HUES48 (cell line): ENCODE results near the gene EXOSC5.

ENCODE experiments used
- H3K27ac ChIP-seq: one replicate; pipeline ENCODE4 v1.7.0; 2013; ENCODE audit warnings: low read depth, low read length, inconsistent platforms
- H3K27me3 ChIP-seq: 2 replicates; pipeline ENCODE4 v1.6.1; 2013; ENCODE audit warnings: mild to moderate bottlenecking, low read length; ENCODE audit not compliant: control insufficient read depth, insufficient read depth
- H3K36me3 ChIP-seq: 2 replicates; pipeline ENCODE4 v1.6.1; 2013; ENCODE audit warnings: low read length; ENCODE audit not compliant: control insufficient read depth, insufficient read depth
- H3K4me1 ChIP-seq: 2 replicates; pipeline ENCODE4 v1.6.1; 2013; ENCODE audit warnings: mild to moderate bottlenecking, low read length; ENCODE audit not compliant: control insufficient read depth, insufficient read depth
- H3K4me3 ChIP-seq: 2 replicates; pipeline ENCODE4 v1.5.1; 2013; ENCODE audit warnings: mild to moderate bottlenecking, low read depth, low read length
- H3K9ac ChIP-seq: 2 replicates; pipeline ENCODE4 v1.6.1; 2013; ENCODE audit warnings: mild to moderate bottlenecking, low read depth, low read length, moderate library complexity
- H3K9me3 ChIP-seq: 2 replicates; pipeline ENCODE4 v1.6.1; 2013; ENCODE audit warnings: low read length; ENCODE audit not compliant: control insufficient read depth, insufficient read depth

Gene EXOSC5

DNA sequence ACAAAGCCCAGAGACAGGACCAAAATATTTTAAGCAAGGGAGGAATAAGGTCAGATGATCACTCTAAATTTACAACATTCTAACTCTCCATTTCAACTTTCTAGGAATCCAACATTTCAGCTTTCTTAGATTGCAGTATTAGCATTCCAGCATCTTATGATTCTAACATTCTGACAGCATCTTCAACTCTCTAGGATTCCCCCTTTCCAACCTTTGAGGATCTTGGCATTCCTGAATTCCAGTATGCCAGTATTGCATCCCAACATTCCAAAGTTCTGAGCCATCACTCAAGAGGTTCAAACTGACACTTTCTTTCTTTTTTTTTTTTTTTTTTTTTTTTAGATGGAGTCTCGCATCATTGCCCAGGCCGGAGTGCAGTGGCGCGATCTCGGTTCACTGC is 57.2 kb downstream of the EXOSC5 start:
- H3K27me3 ChIP-seq: no peaks in the 10 kb centered on the region
- no peak overlapping the region for H3K27ac ChIP-seq
- no peaks in the 10 kb centered on the region for H3K4me1 ChIP-seq
- no peak overlapping the region for H3K4me3 ChIP-seq
- H3K9ac ChIP-seq: no peak overlapping the region
- H3K36me3 ChIP-seq: no peaks in the 10 kb centered on the region
- H3K9me3 ChIP-seq: no peaks in the 10 kb centered on the region
